MCF 10A (cell line): ENCODE results near the gene OR11A1. TPM values are rescaled to one million over a fixed set of nuclear protein-coding genes. Genes with fewer than 3 reads are reported as not detected.

Experiments
- BruUV-seq: library from RNA; stranded (reverse); fragments of 400-500 nt; replicated peaks from 2 replicates; lab custom pipeline; 2021; lab: Mats Ljungman, UMichigan
- CTCF ChIA-PET: fragments of 300-600 bp; sonication (Branson Sonifier 250); formaldehyde crosslinking; extraction: SDS; loops from one replicate; lab custom pipeline; 2021; ENCODE audit warnings: antibody characterized with exemption, inconsistent platforms; lab: Yijun Ruan, JAX
- POLR2A ChIA-PET: fragments of 300-600, 350-650 bp; sonication (Branson Sonifier 250); formaldehyde crosslinking; extraction: SDS; loops from one replicate; lab custom pipeline; 2020; ENCODE audit warnings: antibody characterized with exemption, inconsistent platforms; lab: Yijun Ruan, JAX
- DNase-seq: peaks from one replicate; pipeline ENCODE4 v3.0.0-alpha.2; 2018; ENCODE audit not compliant: unreplicated experiment
- H3K27ac Mint-ChIP-seq: one replicate; pipeline ENCODE4 v1.8.0; 2022; ENCODE audit warnings: mild to moderate bottlenecking, low read depth, mixed read lengths; ENCODE audit not compliant: unreplicated experiment
- H3K27me3 Mint-ChIP-seq: one replicate; pipeline ENCODE4 v1.8.0; 2022; ENCODE audit warnings: mixed read lengths; ENCODE audit not compliant: insufficient read depth, unreplicated experiment
- H3K36me3 Mint-ChIP-seq: one replicate; pipeline ENCODE4 v1.8.0; 2022; ENCODE audit warnings: mild to moderate bottlenecking, moderate library complexity, mixed read lengths; ENCODE audit not compliant: insufficient read depth, unreplicated experiment
- H3K4me1 Mint-ChIP-seq: one replicate; pipeline ENCODE4 v1.8.0; 2022; ENCODE audit warnings: mixed read lengths; ENCODE audit not compliant: insufficient read depth, unreplicated experiment
- H3K4me3 Mint-ChIP-seq: one replicate; pipeline ENCODE4 v1.8.0; 2022; ENCODE audit warnings: mild to moderate bottlenecking, moderate library complexity, mixed read lengths; ENCODE audit not compliant: unreplicated experiment
- H3K9me3 Mint-ChIP-seq: one replicate; pipeline ENCODE4 v1.8.0; 2022; ENCODE audit warnings: mixed read lengths; ENCODE audit not compliant: unreplicated experiment
- intact Hi-C: fragments of 100-400 bp; cut with micrococcal nuclease; formaldehyde crosslinking; loops from 2 replicates; pipeline ENCODE4 v1.14.1; 2022
- total RNA-seq: library from RNA; stranded (reverse); gene quantifications from 2 replicates; pipeline ENCODE4 v1.2.3, GENCODE V29; 2022
- TF ChIP-seq, protein P1 (sequence below): fragments of 200-600 bp; IDR thresholded peaks from one replicate; pipeline ENCODE4 v1.8.0; 2022; ENCODE audit warnings: antibody characterized with exemption, mild to moderate bottlenecking; ENCODE audit not compliant: unreplicated experiment

The OR11A1 gene
- total RNA-seq, 1 experiment from 2014 or later = not detected

- Mint-ChIP-seq H3K27me3 (peaks cover 73% of the 10 kb centered on the region), H3K4me3 (no peak overlapping the region), H3K36me3 (no peaks in the 10 kb centered on the region), H3K4me1 (no peaks in the 10 kb centered on the region), H3K9me3 (no peaks in the 10 kb centered on the region), H3K27ac (no peak overlapping the region)
- no TSS peak for BruUV-seq
- TF ChIP-seq, protein P1, sequence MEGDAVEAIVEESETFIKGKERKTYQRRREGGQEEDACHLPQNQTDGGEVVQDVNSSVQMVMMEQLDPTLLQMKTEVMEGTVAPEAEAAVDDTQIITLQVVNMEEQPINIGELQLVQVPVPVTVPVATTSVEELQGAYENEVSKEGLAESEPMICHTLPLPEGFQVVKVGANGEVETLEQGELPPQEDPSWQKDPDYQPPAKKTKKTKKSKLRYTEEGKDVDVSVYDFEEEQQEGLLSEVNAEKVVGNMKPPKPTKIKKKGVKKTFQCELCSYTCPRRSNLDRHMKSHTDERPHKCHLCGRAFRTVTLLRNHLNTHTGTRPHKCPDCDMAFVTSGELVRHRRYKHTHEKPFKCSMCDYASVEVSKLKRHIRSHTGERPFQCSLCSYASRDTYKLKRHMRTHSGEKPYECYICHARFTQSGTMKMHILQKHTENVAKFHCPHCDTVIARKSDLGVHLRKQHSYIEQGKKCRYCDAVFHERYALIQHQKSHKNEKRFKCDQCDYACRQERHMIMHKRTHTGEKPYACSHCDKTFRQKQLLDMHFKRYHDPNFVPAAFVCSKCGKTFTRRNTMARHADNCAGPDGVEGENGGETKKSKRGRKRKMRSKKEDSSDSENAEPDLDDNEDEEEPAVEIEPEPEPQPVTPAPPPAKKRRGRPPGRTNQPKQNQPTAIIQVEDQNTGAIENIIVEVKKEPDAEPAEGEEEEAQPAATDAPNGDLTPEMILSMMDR = no peak
- ChIA-PET POLR2A (interaction anchor here (0.8 kb wide), 1 partner anchor 50 kb away, joined by 3 read pairs; no protein-coding TSS in a partner anchor), CTCF (interaction anchor here (0.7 kb wide), 1 partner anchor 18 kb away, joined by 3 read pairs; no protein-coding TSS in a partner anchor)
- intact Hi-C loops = no loop called here
- no peak for DNase-seq
These were observed 8.9 kb upstream of the OR11A1 start for GRCh38 chr6:29465801-29466200.

DNA sequence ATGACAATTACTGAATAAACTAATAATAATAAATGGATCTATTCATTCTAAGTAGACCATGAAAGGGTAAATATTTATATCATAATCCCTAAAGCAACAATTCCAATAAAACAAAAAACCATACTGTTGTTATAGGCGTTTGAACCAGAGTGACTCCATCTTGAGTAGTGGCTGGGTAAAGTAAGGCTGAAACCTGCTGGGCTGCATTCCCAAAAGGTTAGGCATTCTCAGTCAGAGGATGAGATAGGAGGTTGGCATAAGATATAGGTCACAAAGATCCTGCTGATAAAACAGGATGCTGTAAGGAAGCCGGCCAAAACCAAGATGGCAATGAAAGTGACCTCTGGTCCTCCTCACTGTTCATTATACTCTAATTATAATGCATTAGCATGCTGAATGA, 8.4 kb upstream of the OR11A1 start:
- no TSS peak for BruUV-seq
- DNase-seq = no peak
- TF ChIP-seq, protein P1 = no peak
- Mint-ChIP-seq H3K27ac (no peak overlapping the region), H3K27me3 (peaks cover 73% of the 10 kb centered on the region), H3K4me3 (no peak overlapping the region), H3K9me3 (no peaks in the 10 kb centered on the region), H3K36me3 (no peaks in the 10 kb centered on the region), H3K4me1 (no peaks in the 10 kb centered on the region)
- intact Hi-C loops = no loop called here
- ChIA-PET CTCF (no interaction called here), POLR2A (no interaction called here)

- CTCF ChIA-PET = no interaction called here
- POLR2A ChIA-PET = no interaction called here
- TF ChIP-seq, protein P1 = no peak
These were observed 5.2 kb upstream of the OR11A1 start for GRCh38 chr6:29462022-29462421.

GRCh38 chr6:29461021-29461814, 4.3 kb upstream of the OR11A1 start:
- BruUV-seq = no TSS peak
- no peaks in the 10 kb centered on the region for H3K9me3 Mint-ChIP-seq
- H3K4me1 Mint-ChIP-seq = no peaks in the 10 kb centered on the region
- no peak for DNase-seq
- H3K27ac Mint-ChIP-seq = no peak overlapping the region
- TF ChIP-seq, protein P1 = no peak
- no peaks in the 10 kb centered on the region for H3K36me3 Mint-ChIP-seq
- ChIA-PET POLR2A (no interaction called here), CTCF (interaction anchor here (0.7 kb wide), 1 partner anchor 129 kb away, joined by 3 read pairs; no protein-coding TSS in a partner anchor)
- intact Hi-C loops = no loop called here
- H3K27me3 Mint-ChIP-seq = peaks cover 78% of the 10 kb centered on the region
- H3K4me3 Mint-ChIP-seq = no peak overlapping the region

More at GRCh38 chr6:29462022-29462421, 5.2 kb upstream of the OR11A1 start:
- peaks cover 83% of the 10 kb centered on the region for H3K27me3 Mint-ChIP-seq
- H3K36me3 Mint-ChIP-seq = no peaks in the 10 kb centered on the region
- H3K27ac Mint-ChIP-seq = no peak overlapping the region
- no peak for DNase-seq
- H3K4me3 Mint-ChIP-seq = no peak overlapping the region
- no peaks in the 10 kb centered on the region for H3K4me1 Mint-ChIP-seq
- intact Hi-C loops = no loop called here
- H3K9me3 Mint-ChIP-seq = no peaks in the 10 kb centered on the region
- BruUV-seq = no TSS peak
